ENCODE data around the gene FERD3L. TPM values are rescaled to one million over a fixed set of nuclear protein-coding genes. Genes with fewer than 3 reads are reported as not detected.

Gene FERD3L
- total RNA-seq, 2 experiments from 2014 or later = not detected

- ChIA-PET CTCF (no interaction called here), POLR2A (no interaction called here)
- no peaks in the 10 kb centered on the region for H3K27me3 Mint-ChIP-seq
- DNase-seq = no peak
- H3K4me3 Mint-ChIP-seq = no peak overlapping the region
- H3K36me3 Mint-ChIP-seq (ENCODE audit: low read depth) = no peaks in the 10 kb centered on the region
- no peak overlapping the region for H3K27ac Mint-ChIP-seq
- H3K4me1 Mint-ChIP-seq = no peaks in the 10 kb centered on the region
- H3K9me3 Mint-ChIP-seq = no peaks in the 10 kb centered on the region
Observed at GRCh38 chr7:19128856-19129255, 16.4 kb downstream of the FERD3L start.

GRCh38 chr7:19121977-19122588, 23.1 kb downstream of the FERD3L start:
- ChIA-PET CTCF (no interaction called here), POLR2A (no interaction called here)
- Mint-ChIP-seq H3K4me3 (no peak overlapping the region), H3K9me3 (no peaks in the 10 kb centered on the region), H3K4me1 (no peaks in the 10 kb centered on the region), H3K36me3 (ENCODE audit: low read depth) (no peaks in the 10 kb centered on the region), H3K27ac (no peak overlapping the region), H3K27me3 (peaks cover 33% of the 10 kb centered on the region)
- DNase-seq = no peak

GRCh38 chr7:19119870-19120486, 25.2 kb downstream of the FERD3L start:
- Mint-ChIP-seq H3K4me1 (peaks cover 2% of the 10 kb centered on the region), H3K4me3 (no peak overlapping the region), H3K27me3 (peaks cover 44% of the 10 kb centered on the region), H3K36me3 (ENCODE audit: low read depth) (no peaks in the 10 kb centered on the region), H3K9me3 (no peaks in the 10 kb centered on the region), H3K27ac (no peak overlapping the region)
- ChIA-PET CTCF (no interaction called here), POLR2A (no interaction called here)
- DNase-seq = no peak

GRCh38 chr7:19119372-19119771, 25.8 kb downstream of the FERD3L start:
- POLR2A ChIA-PET = no interaction called here

GRCh38 chr7:19118636-19119371, 26.4 kb downstream of the FERD3L start:
- Mint-ChIP-seq H3K4me1 (peaks cover 2% of the 10 kb centered on the region), H3K27me3 (peaks cover 55% of the 10 kb centered on the region), H3K9me3 (no peaks in the 10 kb centered on the region), H3K27ac (no peak overlapping the region), H3K4me3 (no peak overlapping the region), H3K36me3 (ENCODE audit: low read depth) (no peaks in the 10 kb centered on the region)
- no peak for DNase-seq
- CTCF ChIA-PET = no interaction called here
- POLR2A ChIA-PET = no interaction called here

More at GRCh38 chr7:19119372-19119771, 25.8 kb downstream of the FERD3L start:
- Mint-ChIP-seq H3K27me3 (peaks cover 50% of the 10 kb centered on the region), H3K4me1 (peaks cover 2% of the 10 kb centered on the region), H3K36me3 (ENCODE audit: low read depth) (no peaks in the 10 kb centered on the region), H3K27ac (no peak overlapping the region), H3K9me3 (no peaks in the 10 kb centered on the region), H3K4me3 (no peak overlapping the region)
- CTCF ChIA-PET = no interaction called here
- DNase-seq = no peak

- H3K4me1 Mint-ChIP-seq = peaks cover 2% of the 10 kb centered on the region
- ChIA-PET POLR2A (no interaction called here), CTCF (no interaction called here)
- H3K4me3 Mint-ChIP-seq = no peak overlapping the region
- peaks cover 61% of the 10 kb centered on the region for H3K27me3 Mint-ChIP-seq
- no peaks in the 10 kb centered on the region for H3K36me3 Mint-ChIP-seq (ENCODE audit: low read depth)
- no peak for DNase-seq
- no peak overlapping the region for H3K27ac Mint-ChIP-seq
- no peaks in the 10 kb centered on the region for H3K9me3 Mint-ChIP-seq
Observed at GRCh38 chr7:19117870-19118608, 27.2 kb downstream of the FERD3L start.

GRCh38 chr7:19117091-19117869, 27.9 kb downstream of the FERD3L start, which contains the start of gene TWIST1:
TSS of gene TWIST1 (minus strand) at chr7:19117636. CDS start at chr7:19117321, 315 bp downstream.
- ChIA-PET CTCF (no interaction called here), POLR2A (no interaction called here)
- Mint-ChIP-seq H3K36me3 (ENCODE audit: low read depth) (no peaks in the 10 kb centered on the region), H3K4me3 (no peak within 1 kb of the TSS), H3K9me3 (no peaks in the 10 kb centered on the region), H3K27me3 (peaks cover 67% of the 10 kb centered on the region), H3K4me1 (peaks cover 2% of the 10 kb centered on the region), H3K27ac (no peak within 1 kb of the TSS)
- DNase-seq = no peak

- Mint-ChIP-seq H3K27ac (no peak overlapping the region), H3K27me3 (peaks cover 73% of the 10 kb centered on the region), H3K36me3 (ENCODE audit: low read depth) (no peaks in the 10 kb centered on the region), H3K4me3 (peak overlapping the region; percentile 47), H3K4me1 (peaks cover 2% of the 10 kb centered on the region), H3K9me3 (peaks cover under 1% of the 10 kb centered on the region)
- CTCF ChIA-PET = no interaction called here
- DNase-seq = no peak
- POLR2A ChIA-PET = no interaction called here
Observed at GRCh38 chr7:19116121-19117090, 28.8 kb downstream of the FERD3L start.

GRCh38 chr7:19114551-19114855, 30.7 kb downstream of the FERD3L start:
- Mint-ChIP-seq H3K27ac (no peak overlapping the region), H3K27me3 (peaks cover 76% of the 10 kb centered on the region), H3K9me3 (peaks cover 2% of the 10 kb centered on the region), H3K4me1 (peaks cover 2% of the 10 kb centered on the region), H3K4me3 (no peak overlapping the region), H3K36me3 (ENCODE audit: low read depth) (no peaks in the 10 kb centered on the region)
- no peak for DNase-seq
- ChIA-PET CTCF (no interaction called here), POLR2A (no interaction called here)

- Mint-ChIP-seq H3K4me1 (peaks cover 2% of the 10 kb centered on the region), H3K27me3 (peaks cover 76% of the 10 kb centered on the region), H3K27ac (no peak overlapping the region), H3K36me3 (ENCODE audit: low read depth) (peaks cover under 1% of the 10 kb centered on the region), H3K4me3 (no peak overlapping the region), H3K9me3 (peaks cover 2% of the 10 kb centered on the region)
- no peak for DNase-seq
- ChIA-PET POLR2A (no interaction called here), CTCF (no interaction called here)
Observed at GRCh38 chr7:19113855-19114550, 31.2 kb downstream of the FERD3L start.

GRCh38 chr7:19113002-19113350, 32.2 kb downstream of the FERD3L start:
- Mint-ChIP-seq H3K9me3 (peaks cover 2% of the 10 kb centered on the region), H3K27me3 (peaks cover 79% of the 10 kb centered on the region), H3K36me3 (ENCODE audit: low read depth) (peaks cover 2% of the 10 kb centered on the region), H3K27ac (no peak overlapping the region), H3K4me1 (peaks cover 2% of the 10 kb centered on the region), H3K4me3 (no peak overlapping the region)
- no peak for DNase-seq
- POLR2A ChIA-PET = no interaction called here
- CTCF ChIA-PET = no interaction called here

All from activated CD4-positive, alpha-beta T cell treated with anti-CD3 and anti-CD28 coated beads, Interleukin-2, amount 10 ng/mL, durations not matched to agents 7 days and 5 days (primary cell).